Eye (tissue), 1 donor: ENCODE measurements around the gene LZTS2.

Experiments
- DNase-seq: peaks from one replicate; pipeline ENCODE4 v3.0.0-alpha.2; 2015

Gene LZTS2

GRCh38 chr10:101014966-101015581 lies 15.5 kb downstream of the LZTS2 start:
- DNase-seq, result no peak

GRCh38 chr10:101015582-101015973 lies 16.0 kb downstream of the LZTS2 start:
- DNase-seq, result no peak

GRCh38 chr10:101016814-101017213 lies 17.2 kb downstream of the LZTS2 start:
- DNase-seq, result no peak

- peak; percentile 66 for DNase-seq
These were observed 18.6 kb downstream of the LZTS2 start for GRCh38 chr10:101018118-101018599.

- peak; percentile 92 for DNase-seq
These were observed 19.2 kb downstream of the LZTS2 start for GRCh38 chr10:101018600-101019439.

- no peak for DNase-seq
These were observed 19.8 kb downstream of the LZTS2 start for GRCh38 chr10:101019440-101019703.

- DNase-seq, result no peak
These were observed 20.9 kb downstream of the LZTS2 start for GRCh38 chr10:101020427-101021075.

- no peak for DNase-seq
These were observed 21.6 kb downstream of the LZTS2 start for GRCh38 chr10:101021239-101021638.

- DNase-seq, result no peak
These were observed 22.2 kb downstream of the LZTS2 start for GRCh38 chr10:101021692-101022251.

GRCh38 chr10:101022967-101023705 lies 23.5 kb downstream of the LZTS2 start:
- no peak for DNase-seq

GRCh38 chr10:101027106-101027720 lies 27.6 kb downstream of the LZTS2 start:
- no peak for DNase-seq

- no peak for DNase-seq
These were observed 29.1 kb downstream of the LZTS2 start for GRCh38 chr10:101028446-101029337.

- no peak for DNase-seq
These were observed 30.1 kb downstream of the LZTS2 start for GRCh38 chr10:101029520-101030295.

GRCh38 chr10:101030496-101031127 lies 31.0 kb downstream of the LZTS2 start:
- DNase-seq, result no peak

GRCh38 chr10:101031128-101031795 lies 31.7 kb downstream of the LZTS2 start, which contains the start of the genes PDZD7 and SFXN3:
Gene PDZD7, minus strand, starts transcription at chr10:101031129. Its CDS starts 910 bp downstream, at chr10:101030219.
Gene SFXN3, plus strand, starts transcription at chr10:101031234. Its CDS starts 3,461 bp downstream, at chr10:101034695.
- DNase-seq, result peak; percentile 96

- peak; percentile 84 for DNase-seq
These were observed 32.4 kb downstream of the LZTS2 start for GRCh38 chr10:101031796-101032636.

- DNase-seq, result peak; percentile 71
These were observed 33.1 kb downstream of the LZTS2 start for GRCh38 chr10:101032637-101033224.

- DNase-seq, result no peak
These were observed 33.7 kb downstream of the LZTS2 start for GRCh38 chr10:101033276-101033675.
